ENCODE measurements around the gene STAG1. TPM values are rescaled to one million over a fixed set of nuclear protein-coding genes. Genes with fewer than 3 reads are reported as not detected.
A peak's percentile ranks its signal among the peaks of the same experiment; 100 is the strongest.

The STAG1 gene
- total and polyA plus RNA-seq, 8 donors, result 29.6 to 52.7 (median 44.1) TPM

- TF ChIP-seq CTCF (IDR thresholded peaks at IDR 0.05), result no peak
- intact Hi-C loops (cut with DNase I), result no loop called here
- no peak overlapping the region for H3K27ac ChIP-seq
- DNase-seq (peak in 1 of 4 donors; percentile 21), ATAC-seq (no peak)
- H3K9me3 ChIP-seq, result no peaks in the 10 kb centered on the region
- H3K4me1 ChIP-seq, result peaks cover 0 to 9% of the 10 kb centered on the region in 2 donors
- H3K4me3 ChIP-seq, result no peak overlapping the region
- peaks cover 0 to 5% of the 10 kb centered on the region in 2 donors for H3K36me3 ChIP-seq
- H3K27me3 ChIP-seq, result no peaks in the 10 kb centered on the region
Measured at GRCh38 chr3:136630915-136631314, 121.3 kb downstream of the STAG1 start.

GRCh38 chr3:136626493-136626892, 125.7 kb downstream of the STAG1 start:
- TF ChIP-seq CTCF (IDR thresholded peaks at IDR 0.05), result no peak
- H3K27me3 ChIP-seq, result no peaks in the 10 kb centered on the region
- peaks cover 0 to 5% of the 10 kb centered on the region in 2 donors for H3K36me3 ChIP-seq
- intact Hi-C loops (cut with DNase I), result no loop called here
- no peak overlapping the region for H3K27ac ChIP-seq
- peak; percentile 22 for ATAC-seq
- peaks cover 0 to 31% of the 10 kb centered on the region in 2 donors for H3K4me1 ChIP-seq
- no peaks in the 10 kb centered on the region for H3K9me3 ChIP-seq
- no peak overlapping the region for H3K4me3 ChIP-seq
- DNase-seq, result no peak

GRCh38 chr3:136624894-136625815, 127.0 kb downstream of the STAG1 start:
- intact Hi-C loops (cut with DNase I), result no loop called here
- Histone ChIP-seq H3K9me3 (no peaks in the 10 kb centered on the region), H3K27me3 (no peaks in the 10 kb centered on the region), H3K4me1 (peaks cover 0 to 38% of the 10 kb centered on the region in 2 donors), H3K27ac (peak overlapping the region; percentile 23 to 42), H3K36me3 (peaks cover 0 to 5% of the 10 kb centered on the region in 2 donors), H3K4me3 (no peak overlapping the region)
- TF ChIP-seq CTCF (IDR thresholded peaks at IDR 0.05), result no peak
- ATAC-seq (peak; percentile 93), DNase-seq (peak in 1 of 4 donors; percentile 56)

- DNase-seq (no peak), ATAC-seq (no peak)
- no peak overlapping the region for H3K4me3 ChIP-seq
- H3K36me3 ChIP-seq, result peaks cover 0 to 5% of the 10 kb centered on the region in 2 donors
- H3K27ac ChIP-seq, result no peak overlapping the region
- peaks cover 0 to 45% of the 10 kb centered on the region in 2 donors for H3K4me1 ChIP-seq
- no peak for TF ChIP-seq CTCF (IDR thresholded peaks at IDR 0.05)
- intact Hi-C loops (cut with DNase I), result no loop called here
- no peaks in the 10 kb centered on the region for H3K9me3 ChIP-seq
- no peaks in the 10 kb centered on the region for H3K27me3 ChIP-seq
Measured at GRCh38 chr3:136624371-136624770, 127.8 kb downstream of the STAG1 start.

DNA sequence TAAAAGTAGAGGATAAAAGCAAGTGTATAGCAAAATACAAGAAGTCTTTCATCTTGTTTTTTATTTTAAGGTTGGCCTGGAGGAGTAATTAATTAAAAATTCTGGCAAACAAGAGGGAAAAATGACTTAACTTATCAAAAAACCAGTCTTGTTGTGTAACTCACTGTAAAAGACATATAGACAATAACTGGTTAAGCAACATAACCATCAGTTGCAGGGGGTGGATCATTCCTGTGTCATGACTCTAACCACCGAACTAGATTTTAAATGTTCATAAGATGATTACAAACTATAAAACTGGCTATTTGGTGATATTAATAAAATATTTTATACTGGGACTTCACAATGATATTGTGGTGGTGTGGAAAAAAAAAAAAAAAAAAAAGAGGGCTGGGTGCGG, 130.6 kb downstream of the STAG1 start:
- Histone ChIP-seq H3K9me3 (no peaks in the 10 kb centered on the region), H3K36me3 (peaks cover 0 to 4% of the 10 kb centered on the region in 2 donors), H3K27ac (no peak overlapping the region), H3K4me1 (peaks cover 0 to 52% of the 10 kb centered on the region in 2 donors), H3K4me3 (no peak overlapping the region), H3K27me3 (no peaks in the 10 kb centered on the region)
- ATAC-seq (no peak), DNase-seq (no peak)
- no peak for TF ChIP-seq CTCF (IDR thresholded peaks at IDR 0.05)
- intact Hi-C loops (cut with DNase I), result no loop called here
